H9 (cell line): ENCODE results near the gene ANKS1B. TPM values are rescaled to one million over a fixed set of nuclear protein-coding genes. Genes with fewer than 3 reads are reported as not detected.

Source experiments
- DNase-seq: peaks from one replicate; pipeline ENCODE4 v3.0.0-alpha.2; 2017
- H2AFZ ChIP-seq: one replicate; pipeline ENCODE4 v1.6.1; 2013; ENCODE audit warnings: mild to moderate bottlenecking, low read length, control low read depth, moderate library complexity
- H2AK5ac ChIP-seq: 2 replicates; pipeline ENCODE4 v1.6.1; 2013; ENCODE audit warnings: low read length, control low read depth, mixed read lengths; ENCODE audit not compliant: insufficient read length
- H2BK120ac ChIP-seq: one replicate; pipeline ENCODE4 v1.6.1; 2013; ENCODE audit warnings: low read depth, mild to moderate bottlenecking, low read length, control low read depth, inconsistent platforms; ENCODE audit not compliant: poor library complexity, severe bottlenecking
- H2BK12ac ChIP-seq: 2 replicates; pipeline ENCODE4 v1.6.1; 2013; ENCODE audit warnings: low read length, control low read depth, mixed read lengths, low read depth; ENCODE audit not compliant: insufficient read length
- H2BK15ac ChIP-seq: 2 replicates; pipeline ENCODE4 v1.6.1; 2013; ENCODE audit warnings: low read depth, low read length, control low read depth
- H2BK20ac ChIP-seq: one replicate; pipeline ENCODE4 v1.6.1; 2013; ENCODE audit warnings: low read depth, mild to moderate bottlenecking, low read length, control low read depth, inconsistent platforms; ENCODE audit not compliant: poor library complexity, severe bottlenecking
- H2BK5ac ChIP-seq: 2 replicates; pipeline ENCODE4 v1.6.1; 2013; ENCODE audit warnings: low read length, control low read depth, mixed read lengths; ENCODE audit not compliant: insufficient read length
- H3K14ac ChIP-seq: 2 replicates; pipeline ENCODE4 v1.6.1; 2013; ENCODE audit warnings: low read length, control low read depth; ENCODE audit not compliant: insufficient read depth
- H3K18ac ChIP-seq: 2 replicates; pipeline ENCODE4 v1.6.1; 2013; ENCODE audit warnings: low read depth, mild to moderate bottlenecking, mixed read lengths, low read length, control low read depth; ENCODE audit not compliant: insufficient read length
- H3K23ac ChIP-seq: 2 replicates; pipeline ENCODE4 v1.6.1; 2013; ENCODE audit warnings: low read length, control low read depth, mixed read lengths, low read depth; ENCODE audit not compliant: insufficient read length
- H3K23me2 ChIP-seq: 2 replicates; pipeline ENCODE4 v1.6.1; 2013; ENCODE audit warnings: low read depth, mild to moderate bottlenecking, mixed read lengths, low read length, control low read depth; ENCODE audit not compliant: insufficient read length, poor library complexity, severe bottlenecking
- H3K27ac ChIP-seq: 2 replicates; pipeline ENCODE4 v1.5.1; 2013; ENCODE audit warnings: low read length, control low read depth, mixed read lengths, low read depth; ENCODE audit not compliant: insufficient read length
- H3K27me3 ChIP-seq: 2 replicates; pipeline ENCODE4 v1.6.1; 2013; ENCODE audit warnings: low read length, control low read depth, inconsistent platforms; ENCODE audit not compliant: insufficient read depth
- H3K4ac ChIP-seq: 2 replicates; pipeline ENCODE4 v1.6.1; 2013; ENCODE audit warnings: low read depth, mild to moderate bottlenecking, control low read depth, inconsistent platforms, low read length, moderate library complexity
- H3K4me1 ChIP-seq: 2 replicates; pipeline ENCODE4 v1.6.1; 2013; ENCODE audit warnings: low read length, control low read depth, inconsistent platforms; ENCODE audit not compliant: insufficient read depth
- H3K4me2 ChIP-seq: 2 replicates; pipeline ENCODE4 v1.6.1; 2013; ENCODE audit warnings: low read length, control low read depth, mixed read lengths; ENCODE audit not compliant: insufficient read length, insufficient read depth
- H3K56ac ChIP-seq: 2 replicates; pipeline ENCODE4 v1.6.1; 2013; ENCODE audit warnings: low read depth, mild to moderate bottlenecking, mixed read lengths, low read length, control low read depth; ENCODE audit not compliant: insufficient read length
- H3K79me1 ChIP-seq: 2 replicates; pipeline ENCODE4 v1.6.1; 2013; ENCODE audit warnings: low read depth, mild to moderate bottlenecking, moderate library complexity, low read length, control low read depth, inconsistent platforms; ENCODE audit not compliant: insufficient read depth, poor library complexity, severe bottlenecking
- H3K79me2 ChIP-seq: 2 replicates; pipeline ENCODE4 v1.6.1; 2013; ENCODE audit warnings: low read length, control low read depth, inconsistent platforms; ENCODE audit not compliant: insufficient read depth
- H3K9ac ChIP-seq: 2 replicates; pipeline ENCODE4 v1.6.1; 2013; ENCODE audit warnings: low read length, control low read depth, mixed read lengths; ENCODE audit not compliant: insufficient read length; ENCODE audit errors: extremely low read depth
- H3K9me3 ChIP-seq: one replicate; pipeline ENCODE4 v1.6.1; 2013; ENCODE audit warnings: low read depth, low read length, inconsistent platforms; ENCODE audit not compliant: control insufficient read depth
- H3T11ph ChIP-seq: one replicate; pipeline ENCODE4 v1.6.1; 2013; ENCODE audit warnings: mild to moderate bottlenecking, low read length, control low read depth, inconsistent platforms
- H4K20me1 ChIP-seq: one replicate; pipeline ENCODE4 v1.6.1; 2013; ENCODE audit not compliant: control insufficient read depth, insufficient read length, insufficient read depth
- H4K5ac ChIP-seq: 2 replicates; pipeline ENCODE4 v1.6.1; 2013; ENCODE audit warnings: low read depth, mild to moderate bottlenecking, mixed read lengths, low read length, control low read depth; ENCODE audit not compliant: insufficient read length
- H4K8ac ChIP-seq: replicated peaks from 2 replicates; pipeline ENCODE4 v1.6.1; 2013; ENCODE audit warnings: low read length, control low read depth, mixed read lengths, low read depth; ENCODE audit not compliant: insufficient read length
- H4K91ac ChIP-seq: 2 replicates; pipeline ENCODE4 v1.6.1; 2013; ENCODE audit warnings: low read depth, mild to moderate bottlenecking, moderate library complexity, mixed read lengths, low read length, control low read depth; ENCODE audit not compliant: insufficient read length
- H3K27ac Mint-ChIP-seq, 3 experiments: 2 replicates in 2 of 3; 3 replicates in 1 of 3; pipeline ENCODE4 v1.8.0; 2020 to 2021; ENCODE audit warnings: mixed read lengths in 3 of 3, mild to moderate bottlenecking in 1 of 3, moderate library complexity in 1 of 3
- H3K27me3 Mint-ChIP-seq: 2 replicates; pipeline ENCODE4 v1.8.0; 2021; ENCODE audit warnings: low read depth, mild to moderate bottlenecking, moderate library complexity, mixed read lengths
- H3K36me3 Mint-ChIP-seq, 3 experiments: 2 replicates in 2 of 3; 3 replicates in 1 of 3; pipeline ENCODE4 v1.8.0; 2020 to 2021; ENCODE audit warnings: low read depth in 3 of 3, mixed read lengths in 3 of 3; ENCODE audit not compliant: insufficient read depth in 1 of 3
- H3K4me1 Mint-ChIP-seq, 2 experiments: 2 replicates each; pipeline ENCODE4 v1.8.0; 2020; ENCODE audit warnings: mixed read lengths in 2 of 2
- H3K4me3 Mint-ChIP-seq, 2 experiments: 2 replicates in 1 of 2; 3 replicates in 1 of 2; pipeline ENCODE4 v1.8.0; 2020 to 2021; ENCODE audit warnings: mild to moderate bottlenecking in 2 of 2, mixed read lengths in 2 of 2, moderate library complexity in 1 of 2
- H3K9me3 Mint-ChIP-seq, 2 experiments: 2 replicates in 1 of 2; 3 replicates in 1 of 2; pipeline ENCODE4 v1.8.0; 2020; ENCODE audit warnings: mild to moderate bottlenecking in 2 of 2, mixed read lengths in 2 of 2, moderate library complexity in 1 of 2
- WGBS: extraction: QIAGEN DNeasy Blood & Tissue Kit; methylation state at CpG from one replicate; pipeline ENCODE4 v1.1.7; 2013; ENCODE audit warnings: missing lambda C conversion rate, low lambda C conversion rate, mixed read lengths; ENCODE audit not compliant: insufficient read length; ENCODE audit errors: extremely low coverage; 5-methylcytosine and 5-hydroxymethylcytosine counted together
- total RNA-seq: library from RNA; stranded (reverse); gene quantifications from 2 replicates; pipeline ENCODE4 v1.2.1, GENCODE V29; 2021
- TF ChIP-seq, protein P1 (sequence below): fragments of 200-600 bp; sonication (generic); conservative IDR thresholded peaks from 3 replicates; pipeline ENCODE4 v1.8.0; 2021; ENCODE audit warnings: antibody characterized with exemption, mild to moderate bottlenecking

Gene ANKS1B
- total RNA-seq, 1 experiment from 2014 or later, result 4.1 TPM

DNA sequence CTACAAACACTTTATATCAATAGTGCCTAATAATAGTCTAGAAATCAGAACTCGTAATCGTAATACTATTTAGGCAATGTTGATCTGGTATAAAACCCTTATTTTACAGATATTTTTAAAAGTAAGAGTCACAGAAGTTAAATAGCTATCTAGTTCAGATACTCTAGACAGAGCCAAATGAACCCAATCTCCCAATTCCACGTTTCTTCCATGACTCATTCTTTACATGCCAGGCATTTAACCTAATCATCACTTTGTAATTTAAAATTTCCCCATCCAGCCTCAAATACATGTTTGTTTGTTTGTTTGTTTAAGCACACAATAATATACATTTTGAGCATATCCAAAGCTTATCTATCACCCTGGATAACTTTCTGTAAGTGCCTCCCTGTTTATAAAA lies 373.6 kb downstream of the ANKS1B start:
- H4K20me1 ChIP-seq, result no peaks in the 10 kb centered on the region
- H3K18ac ChIP-seq, result no peak overlapping the region
- no peak overlapping the region for H2AFZ ChIP-seq
- no peak for DNase-seq
- no peak overlapping the region for H2BK12ac ChIP-seq
- H4K91ac ChIP-seq, result no peak overlapping the region
- H2BK15ac ChIP-seq, result no peak overlapping the region
- H3K23ac ChIP-seq, result no peak overlapping the region
- TF ChIP-seq, protein P1, sequence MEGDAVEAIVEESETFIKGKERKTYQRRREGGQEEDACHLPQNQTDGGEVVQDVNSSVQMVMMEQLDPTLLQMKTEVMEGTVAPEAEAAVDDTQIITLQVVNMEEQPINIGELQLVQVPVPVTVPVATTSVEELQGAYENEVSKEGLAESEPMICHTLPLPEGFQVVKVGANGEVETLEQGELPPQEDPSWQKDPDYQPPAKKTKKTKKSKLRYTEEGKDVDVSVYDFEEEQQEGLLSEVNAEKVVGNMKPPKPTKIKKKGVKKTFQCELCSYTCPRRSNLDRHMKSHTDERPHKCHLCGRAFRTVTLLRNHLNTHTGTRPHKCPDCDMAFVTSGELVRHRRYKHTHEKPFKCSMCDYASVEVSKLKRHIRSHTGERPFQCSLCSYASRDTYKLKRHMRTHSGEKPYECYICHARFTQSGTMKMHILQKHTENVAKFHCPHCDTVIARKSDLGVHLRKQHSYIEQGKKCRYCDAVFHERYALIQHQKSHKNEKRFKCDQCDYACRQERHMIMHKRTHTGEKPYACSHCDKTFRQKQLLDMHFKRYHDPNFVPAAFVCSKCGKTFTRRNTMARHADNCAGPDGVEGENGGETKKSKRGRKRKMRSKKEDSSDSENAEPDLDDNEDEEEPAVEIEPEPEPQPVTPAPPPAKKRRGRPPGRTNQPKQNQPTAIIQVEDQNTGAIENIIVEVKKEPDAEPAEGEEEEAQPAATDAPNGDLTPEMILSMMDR, result no peak
- no peaks in the 10 kb centered on the region for H3K27me3 ChIP-seq
- H3K27me3 Mint-ChIP-seq, result peaks cover 5% of the 10 kb centered on the region; the same call in 1 of the 2 replicates
- peaks cover 22 to 34% of the 10 kb centered on the region in 2 experiments for H3K4me1 Mint-ChIP-seq
- H3K4me2 ChIP-seq, result no peak overlapping the region
- no peak overlapping the region for H3K27ac ChIP-seq
- H3K4me3 Mint-ChIP-seq, result no peak overlapping the region
- H3K4ac ChIP-seq, result no peak overlapping the region
- H2BK20ac ChIP-seq, result no peak overlapping the region
- H3K79me2 ChIP-seq, result no peaks in the 10 kb centered on the region
- no peak overlapping the region for H2BK120ac ChIP-seq
- H4K8ac ChIP-seq, result no peak overlapping the region
- no peak overlapping the region for H4K5ac ChIP-seq
- no peak overlapping the region for H2BK5ac ChIP-seq
- no peak overlapping the region for H3K9ac ChIP-seq
- H3K4me1 ChIP-seq, result no peaks in the 10 kb centered on the region; the same call in 1 of the 2 replicates
- no peak overlapping the region for H3T11ph ChIP-seq
- H3K9me3 Mint-ChIP-seq, result no peaks in the 10 kb centered on the region; a peak in 3 of 5 replicates
- no peak overlapping the region for H3K14ac ChIP-seq
- H3K9me3 ChIP-seq, result no peaks in the 10 kb centered on the region
- H3K79me1 ChIP-seq, result no peaks in the 10 kb centered on the region
- WGBS, result no CpG with 5 or more reads among the region's 3 CpGs
- no peak overlapping the region for H2AK5ac ChIP-seq
- no peak overlapping the region for H3K27ac Mint-ChIP-seq
- H3K23me2 ChIP-seq, result no peaks in the 10 kb centered on the region
- no peak overlapping the region for H3K56ac ChIP-seq
- no peaks in the 10 kb centered on the region for H3K36me3 Mint-ChIP-seq
